Brain microvascular endothelial cell (primary cell): ENCODE results near the gene HPS1.

Source experiments
- DNase-seq: peaks from one replicate; pipeline ENCODE4 v3.0.0-alpha.2; 2020
- H3K27ac ChIP-seq: fragments of 250-450 bp; sonication (Bioruptor Pico); 2 replicates; pipeline ENCODE4 v1.5.1; 2020; ENCODE audit warnings: mild to moderate bottlenecking, moderate library complexity
- H3K27me3 ChIP-seq: fragments of 250-450 bp; sonication (Bioruptor Pico); replicated peaks from 2 replicates; pipeline ENCODE4 v1.5.1; 2020; ENCODE audit warnings: mild to moderate bottlenecking
- H3K36me3 ChIP-seq: fragments of 250-450 bp; sonication (Bioruptor Pico); replicated peaks from 2 replicates; pipeline ENCODE4 v1.5.1; 2020; ENCODE audit warnings: mild to moderate bottlenecking
- H3K4me3 ChIP-seq: 2 replicates; pipeline ENCODE4 v1.5.1; 2011; ENCODE audit warnings: low read depth, mild to moderate bottlenecking, control low read depth, low read length, moderate library complexity
- CTCF ChIP-seq: IDR thresholded peaks from 2 replicates; pipeline ENCODE4 v1.5.1; 2011; ENCODE audit warnings: low read depth, mild to moderate bottlenecking, moderate library complexity, low read length, control low read depth, inconsistent platforms; ENCODE audit errors: missing control alignments
- in situ Hi-C: cut with HindIII; loops from 2 replicates; pipeline ENCODE4 v1.10.0; 2017; ENCODE audit warnings: low sequenced_read_pairs, low pct_ligation_motif_present

HPS1 gene

GRCh38 chr10:98425511-98426352, 21.0 kb downstream of the HPS1 start:
- no peak overlapping the region for H3K27ac ChIP-seq
- DNase-seq = peak; percentile 26
- no peak overlapping the region for H3K4me3 ChIP-seq
- H3K27me3 ChIP-seq = no peaks in the 10 kb centered on the region
- TF ChIP-seq CTCF = peak; percentile 88
- H3K36me3 ChIP-seq = peaks cover 9% of the 10 kb centered on the region
- in situ Hi-C loops = no loop called here

DNA sequence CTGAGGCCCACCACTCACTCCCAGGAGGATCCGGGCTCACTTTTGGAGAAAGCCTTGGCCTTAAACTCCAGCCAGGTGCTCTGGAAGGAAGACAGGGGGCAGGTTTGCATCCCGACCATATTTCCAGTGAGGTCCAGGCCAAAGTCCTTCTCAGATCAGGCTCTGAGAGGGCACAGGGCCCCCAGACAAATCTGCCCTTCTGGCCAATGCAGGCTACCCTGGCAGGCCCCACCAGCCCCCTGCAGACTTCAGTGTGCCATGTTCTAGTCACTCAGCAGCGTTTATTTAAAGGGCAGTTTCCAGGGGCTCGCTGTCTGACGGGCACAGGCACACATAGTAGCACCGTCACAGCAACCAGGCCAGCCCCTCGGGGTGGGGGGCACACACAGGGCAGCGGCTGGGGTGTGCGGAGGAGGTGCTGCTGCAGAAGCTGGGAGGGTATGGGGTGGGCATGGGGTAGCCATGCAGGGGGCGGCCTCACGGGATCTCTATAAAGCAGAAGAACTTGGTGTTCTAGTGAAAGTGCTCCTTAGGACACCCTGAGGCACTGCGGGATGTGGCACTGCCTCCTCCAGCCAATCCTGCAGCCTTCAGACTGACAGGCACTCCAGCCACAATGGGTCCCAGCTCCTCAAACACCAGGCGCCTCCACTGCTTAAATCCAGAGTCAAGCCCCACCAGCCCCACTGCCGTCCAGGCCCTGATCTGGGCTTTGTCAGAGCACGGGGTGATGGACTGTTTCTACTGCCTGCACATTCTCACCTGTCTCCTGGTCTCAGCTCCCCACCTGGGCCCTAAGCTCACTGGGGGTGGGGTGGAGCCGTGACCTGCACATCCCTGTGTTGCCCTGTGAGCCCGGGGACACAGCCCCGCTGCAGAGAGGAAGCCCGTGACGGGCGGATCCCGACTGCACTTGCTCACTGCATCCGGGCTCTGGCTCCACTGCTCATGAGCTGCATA, 22.2 kb downstream of the HPS1 start:
- Histone ChIP-seq H3K27ac (no peak overlapping the region), H3K4me3 (no peak overlapping the region), H3K36me3 (peaks cover 3% of the 10 kb centered on the region), H3K27me3 (no peaks in the 10 kb centered on the region)
- DNase-seq = no peak
- TF ChIP-seq CTCF = no peak
- in situ Hi-C loops = no loop called here

GRCh38 chr10:98423691-98424120, 23.0 kb downstream of the HPS1 start:
- H3K27ac ChIP-seq = no peak overlapping the region
- no peaks in the 10 kb centered on the region for H3K36me3 ChIP-seq
- in situ Hi-C loops = no loop called here
- peak; percentile 40 for TF ChIP-seq CTCF
- no peak for DNase-seq
- no peak overlapping the region for H3K4me3 ChIP-seq
- no peaks in the 10 kb centered on the region for H3K27me3 ChIP-seq

- H3K27me3 ChIP-seq = no peaks in the 10 kb centered on the region
- H3K36me3 ChIP-seq = no peaks in the 10 kb centered on the region
- no peak for TF ChIP-seq CTCF
- H3K27ac ChIP-seq = no peak overlapping the region
- no peak overlapping the region for H3K4me3 ChIP-seq
- no peak for DNase-seq
- in situ Hi-C loops = no loop called here
These were observed 24.6 kb downstream of the HPS1 start for GRCh38 chr10:98422182-98422581.

- Histone ChIP-seq H3K36me3 (no peaks in the 10 kb centered on the region), H3K27ac (no peak overlapping the region), H3K27me3 (no peaks in the 10 kb centered on the region), H3K4me3 (no peak overlapping the region)
- TF ChIP-seq CTCF = no peak
- DNase-seq = no peak
- in situ Hi-C loops = no loop called here
These were observed 25.9 kb downstream of the HPS1 start for GRCh38 chr10:98420786-98421185.
